Caki2 (cell line): ENCODE results near the gene STPG2. TPM values are rescaled to one million over a fixed set of nuclear protein-coding genes. Genes with fewer than 3 reads are reported as not detected.
A peak's percentile ranks its signal among the peaks of the same experiment; 100 is the strongest.
"Not testable (repeated sequence)": the region's sequence is repeated elsewhere in the genome, so short reads cannot be mapped to it uniquely, and the experiment has no call there.

Experiments
- DNase-seq: peaks from one replicate; pipeline ENCODE4 v3.0.0-alpha.2; 2015; ENCODE audit warnings: low read depth
- in situ Hi-C: cut with HindIII; loops from 2 replicates; pipeline ENCODE4 v1.10.0; 2016; ENCODE audit warnings: low sequenced_read_pairs, low pct_unique_long_range_greater_than_20kb, mixed read lengths
- total RNA-seq: library from RNA; depleted of rRNA; stranded (reverse); fragments of >200 nt; shearing (Covaris generic); gene quantifications from 2 replicates; pipeline ENCODE4 v1.2.3, GENCODE V29; 2014; ENCODE audit warnings: low replicate concordance

STPG2 gene
- total RNA-seq, 1 experiment from 2014 or later = 0.10 TPM

GRCh38 chr4:97747945-97748344 lies 395.3 kb downstream of the STPG2 start:
- in situ Hi-C loops = no loop called here
- DNase-seq = no peak

DNA sequence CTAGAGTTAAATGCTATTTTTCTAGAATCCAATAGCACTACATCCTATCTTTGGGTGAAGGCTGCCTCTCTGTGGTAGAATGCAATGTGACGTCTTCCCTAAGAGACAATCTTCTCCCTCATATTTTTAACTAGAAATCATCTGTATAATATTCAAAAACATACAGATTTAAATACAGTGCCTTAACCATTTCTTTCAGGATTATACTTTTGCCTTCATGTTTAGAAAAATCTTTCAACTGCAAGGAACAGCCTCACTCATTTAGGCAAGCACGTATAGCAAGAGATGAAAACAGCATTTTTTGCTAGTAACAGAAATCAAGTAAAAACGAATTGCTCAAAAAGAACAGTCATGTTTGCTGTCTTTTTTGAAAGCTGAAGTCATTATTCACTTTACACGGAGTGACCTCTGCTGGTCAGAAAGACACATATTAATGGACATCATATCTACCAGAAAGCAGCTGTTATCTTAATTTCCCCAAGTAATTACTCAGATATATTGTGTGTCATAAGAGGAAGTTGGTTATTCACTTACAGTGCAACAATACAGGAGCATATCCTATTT lies 422.3 kb downstream of the STPG2 start:
- peak; percentile 28 for DNase-seq
- in situ Hi-C loops = no loop called here

- in situ Hi-C loops = no loop called here
- DNase-seq = no peak
Measured at GRCh38 chr4:97691111-97691605, 452.1 kb downstream of the STPG2 start.

DNA sequence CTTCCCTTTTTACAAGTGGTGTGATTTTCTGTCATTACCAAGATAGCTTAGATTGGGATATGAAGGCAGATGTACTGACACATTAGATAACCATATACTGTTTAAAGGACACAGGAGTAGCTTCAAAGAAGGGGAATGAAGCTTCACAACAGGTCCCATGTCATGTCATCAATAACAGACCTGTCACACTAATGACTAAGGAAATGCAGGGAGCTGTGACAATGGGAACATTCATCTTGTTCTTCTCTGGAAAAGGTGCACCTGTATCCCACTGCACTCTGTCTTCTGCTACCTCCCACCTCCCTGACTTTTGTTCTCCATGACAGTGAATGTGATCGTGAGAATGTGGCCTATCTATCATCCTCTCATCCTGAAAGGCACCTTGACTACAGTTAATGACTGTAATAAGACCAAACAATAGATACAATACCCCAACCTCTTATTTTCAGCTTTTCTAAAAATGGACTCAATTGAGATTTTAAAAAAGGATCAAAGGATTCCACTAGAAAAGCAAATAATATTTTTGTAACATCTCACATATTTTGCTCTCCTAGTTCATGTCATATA lies 472.5 kb downstream of the STPG2 start:
- in situ Hi-C loops = no loop called here
- no peak for DNase-seq

- no peak for DNase-seq
- in situ Hi-C loops = no loop called here
Measured at GRCh38 chr4:97665553-97665952, 477.7 kb downstream of the STPG2 start.

- no peak for DNase-seq
- in situ Hi-C loops = no loop called here
Measured at GRCh38 chr4:97664741-97665140, 478.5 kb downstream of the STPG2 start.

DNA sequence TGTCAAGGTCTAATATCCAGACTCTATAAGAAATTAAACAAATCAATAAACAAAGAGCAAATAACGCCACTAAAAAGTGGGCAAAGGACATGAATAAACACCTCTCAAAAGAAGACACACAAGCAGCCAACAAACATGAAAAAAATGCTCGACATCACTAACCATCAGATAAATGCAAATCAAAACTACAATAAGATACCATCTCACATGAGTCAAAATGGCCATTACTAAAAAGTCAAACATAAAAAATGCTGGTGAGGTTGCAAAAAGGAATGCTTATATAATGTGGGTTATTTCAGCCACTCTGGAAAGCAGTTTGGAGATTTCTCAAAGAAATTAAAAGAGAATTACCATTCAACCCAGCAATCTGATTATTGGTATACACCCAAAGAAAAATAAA lies 481.1 kb downstream of the STPG2 start:
- DNase-seq = no peak
- in situ Hi-C loops = no loop called here

DNA sequence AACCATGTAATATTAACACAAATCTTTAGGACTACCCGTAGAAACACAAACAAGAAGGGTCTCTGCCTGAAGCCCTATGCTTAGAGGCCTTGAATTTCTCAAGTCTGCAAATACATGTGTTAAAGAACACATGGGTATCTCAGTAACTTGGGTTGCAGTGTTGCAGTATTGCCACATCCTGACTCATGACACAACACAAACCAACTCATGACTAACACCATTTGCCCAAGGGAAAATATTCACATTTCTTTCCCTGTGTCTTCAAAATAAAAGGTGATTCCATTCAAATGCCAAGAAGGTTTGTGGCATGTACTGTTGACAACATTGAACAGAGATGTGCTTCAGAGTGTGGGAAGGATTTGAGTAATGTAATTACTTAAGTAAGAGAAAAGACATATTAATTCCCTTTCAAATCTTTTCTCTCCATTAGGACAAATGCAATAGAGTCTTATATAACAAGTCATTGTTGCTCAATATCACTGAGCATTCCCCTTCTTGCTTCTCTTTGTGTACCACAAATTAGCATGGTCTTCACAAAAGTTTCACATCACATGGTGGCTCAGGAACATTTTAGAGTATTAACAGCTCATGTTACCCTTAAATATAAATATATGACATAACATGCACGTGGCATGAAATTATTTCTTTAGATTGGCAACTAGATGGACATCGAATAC lies 487.1 kb downstream of the STPG2 start:
- peak; percentile 1 for DNase-seq
- in situ Hi-C loops = no loop called here

DNA sequence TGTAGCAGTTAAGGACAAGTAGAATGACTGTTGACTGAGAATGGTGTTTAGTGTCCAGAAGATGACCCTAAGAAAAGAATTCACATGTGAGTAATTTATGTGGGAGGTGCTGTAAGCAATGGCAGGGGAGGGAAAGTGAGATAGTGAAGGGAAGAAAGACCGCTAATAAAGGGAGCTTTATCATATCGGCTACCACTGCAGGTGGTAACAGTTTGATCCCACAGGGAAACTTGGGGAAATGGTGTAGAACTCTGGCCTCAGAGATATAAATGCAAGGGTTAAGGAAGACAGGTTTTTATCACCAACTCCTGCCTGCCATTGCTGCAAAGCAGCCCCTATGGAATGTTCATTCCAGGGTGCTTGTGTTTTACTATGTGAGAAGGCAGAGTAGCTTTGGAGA lies 489.6 kb downstream of the STPG2 start:
- in situ Hi-C loops = no loop called here
- DNase-seq = no peak

- DNase-seq = no peak
Measured at GRCh38 chr4:97646997-97647396, 496.3 kb downstream of the STPG2 start.

GRCh38 chr4:97645071-97645821 lies 498.0 kb downstream of the STPG2 start:
- in situ Hi-C loops = no loop called here
- no peak for DNase-seq

More at GRCh38 chr4:97646997-97647396, 496.3 kb downstream of the STPG2 start:
- in situ Hi-C loops = no loop called here

DNA sequence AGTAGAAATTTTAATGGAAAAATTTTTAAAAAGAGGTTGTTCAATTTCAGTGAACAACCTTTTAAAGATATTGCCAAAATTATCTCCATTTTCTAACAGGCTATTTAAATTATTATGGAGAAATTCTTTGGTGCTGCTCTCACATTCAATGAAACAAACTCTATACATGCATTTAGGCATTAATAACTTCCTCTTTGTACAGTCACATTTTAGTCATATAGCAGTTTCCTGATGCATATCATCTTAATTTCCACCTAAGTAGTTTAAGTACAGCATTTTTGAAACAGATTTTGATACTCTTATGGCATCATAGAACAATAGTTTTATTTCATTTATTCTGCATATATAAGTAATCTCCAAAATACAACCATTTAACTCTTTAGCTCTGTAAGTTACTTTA lies 500.1 kb downstream of the STPG2 start:
- in situ Hi-C loops = no loop called here
- DNase-seq = no peak

GRCh38 chr4:97639961-97640360 lies 503.3 kb downstream of the STPG2 start:
- in situ Hi-C loops = no loop called here
- no peak for DNase-seq

GRCh38 chr4:97633831-97634230 lies 509.4 kb downstream of the STPG2 start:
- in situ Hi-C loops, DNase-seq: not testable (repeated sequence)

- in situ Hi-C loops = no loop called here
Measured at GRCh38 chr4:97627750-97628149, 515.5 kb downstream of the STPG2 start.

DNA sequence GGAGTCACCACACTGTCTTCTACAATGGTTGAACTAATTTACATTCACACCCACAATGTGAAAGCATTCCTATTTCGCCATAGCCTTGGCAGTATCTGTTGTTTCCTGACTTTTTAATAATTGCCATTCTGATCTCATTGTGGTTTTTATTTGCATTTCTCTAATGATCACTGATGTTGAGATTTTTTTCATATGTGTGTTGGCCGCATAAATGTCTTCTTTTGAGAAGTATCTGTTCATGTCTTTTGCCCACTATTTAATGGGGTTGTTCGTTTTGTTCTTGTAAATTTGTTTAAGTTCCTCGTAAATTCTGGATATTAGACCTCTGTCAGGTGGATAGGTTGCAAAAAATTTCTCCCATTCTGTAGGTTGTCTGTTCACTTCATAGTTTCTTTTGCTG lies 519.1 kb downstream of the STPG2 start:
- in situ Hi-C loops = no loop called here
- no peak for DNase-seq

More at GRCh38 chr4:97627750-97628149, 515.5 kb downstream of the STPG2 start:
- DNase-seq = no peak

GRCh38 chr4:97605932-97606331 lies 537.3 kb downstream of the STPG2 start:
- no peak for DNase-seq
- in situ Hi-C loops = no loop called here

DNA sequence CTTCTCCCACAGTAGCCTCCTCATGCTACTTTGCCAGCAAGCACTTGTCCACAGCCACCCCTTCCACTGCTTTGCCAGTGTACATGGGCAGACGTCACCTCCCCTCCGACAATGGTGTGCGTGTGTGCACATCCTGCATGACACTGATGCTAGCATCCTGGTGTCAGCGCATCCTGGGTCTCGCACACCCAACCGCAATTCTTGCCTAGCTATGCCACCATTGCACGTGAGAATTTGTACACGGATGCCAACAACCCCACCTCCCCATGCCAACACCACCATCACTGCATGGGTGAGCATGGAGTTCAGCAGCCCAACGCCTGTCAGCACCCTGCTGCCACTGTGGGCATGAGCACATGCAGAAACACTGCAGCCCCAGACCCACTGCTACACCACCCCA lies 550.0 kb downstream of the STPG2 start:
- DNase-seq = no peak
- in situ Hi-C loops = no loop called here

DNA sequence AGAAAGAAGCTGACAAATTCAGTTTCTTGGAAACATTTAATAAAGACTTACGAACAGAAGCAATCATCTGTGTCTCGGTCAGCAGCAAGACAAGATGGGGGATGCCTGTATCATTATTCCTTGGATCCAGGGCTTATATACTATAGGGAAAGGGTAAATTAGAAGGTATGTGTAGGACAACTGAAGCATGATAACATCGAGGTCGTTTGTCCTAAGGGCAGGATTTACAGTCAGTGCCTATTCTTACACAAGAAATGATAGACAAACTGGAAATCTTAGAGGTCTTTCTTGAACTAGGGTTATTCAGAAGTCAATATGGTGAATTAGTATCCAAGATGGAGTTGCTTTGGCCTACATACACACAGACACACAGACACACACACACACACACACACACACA lies 553.0 kb downstream of the STPG2 start:
- in situ Hi-C loops = no loop called here
- DNase-seq = no peak
